ENCODE measurements around the gene DDC. TPM values are rescaled to one million over a fixed set of nuclear protein-coding genes. Genes with fewer than 3 reads are reported as not detected.

DDC gene
- polyA plus RNA-seq, 1 donor (not counting 4 experiments of a cell fraction or from before 2014, with no cell fraction given): not detected

GRCh38 chr7:50531928-50532327, 33.3 kb downstream of the DDC start:
- DNase-seq (ENCODE audit: low read depth, low spot score) (peak; percentile 36), FAIRE-seq (peak; percentile 52)
- Histone ChIP-seq H3K27me3 (ENCODE audit: control insufficient read depth, extremely low read depth, insufficient read depth, low read length) (no peaks in the 10 kb centered on the region), H3K36me3 (ENCODE audit: control insufficient read depth in 2 of 2, extremely low read depth in 1 of 2, insufficient read depth in 2 of 2, low read length in 2 of 2) (no peaks in the 10 kb centered on the region), H3K9me1 (ENCODE audit: control insufficient read depth, extremely low read depth, insufficient read depth, low read length) (peaks cover 3% of the 10 kb centered on the region), H3K4me1 (ENCODE audit: control insufficient read depth, extremely low read depth, insufficient read depth, low read length) (peaks cover 39% of the 10 kb centered on the region), H3K4me3 (ENCODE audit: control insufficient read depth in 2 of 3, extremely low read depth in 1 of 3, insufficient read depth in 2 of 3, low read depth in 1 of 3, low read length in 3 of 3) (peak overlapping the region in 1 of 3 experiments; percentile 11), H3K4me2 (ENCODE audit: control insufficient read depth, extremely low read depth, insufficient read depth, low read depth, low read length) (peak overlapping the region; percentile 64), H3K9me3 (ENCODE audit: control insufficient read depth, low read depth, low read length) (no peaks in the 10 kb centered on the region), H3K27ac (ENCODE audit: control insufficient read depth, insufficient read depth, low read length) (peak overlapping the region; percentile 88), H3K9ac (ENCODE audit: control insufficient read depth, extremely low read depth, insufficient read depth, low read length) (peak overlapping the region; percentile 71), H4K20me1 (ENCODE audit: control insufficient read depth, extremely low read depth, insufficient read depth, low read length) (no peaks in the 10 kb centered on the region), H3K79me2 (ENCODE audit: control insufficient read depth, insufficient read depth, low read length) (no peaks in the 10 kb centered on the region), H2AFZ (ENCODE audit: control insufficient read depth, low read length) (peak overlapping the region; percentile 84)
- TF ChIP-seq EZH2 (IDR thresholded peaks at IDR 0.05; ENCODE audit: low read length): no peak
- no peak for TF ChIP-seq CTCF (optimal IDR thresholded peaks at IDR 0.05 in 1 of 3, IDR thresholded peaks at IDR 0.05 in 1 of 3, conservative IDR thresholded peaks at IDR 0.05 in 1 of 3; ENCODE audit: extremely low read depth in 1 of 3, insufficient read depth in 2 of 3, low read length in 3 of 3)
- dilution Hi-C loops (cut with MboI; ENCODE audit: extremely low pct_ligation_motif_present, low sequenced_read_pairs): no loop called here

GRCh38 chr7:50531401-50531911, 33.7 kb downstream of the DDC start:
- Histone ChIP-seq H3K36me3 (ENCODE audit: control insufficient read depth in 2 of 2, extremely low read depth in 1 of 2, insufficient read depth in 2 of 2, low read length in 2 of 2) (no peaks in the 10 kb centered on the region), H3K4me1 (ENCODE audit: control insufficient read depth, extremely low read depth, insufficient read depth, low read length) (peaks cover 39% of the 10 kb centered on the region), H3K79me2 (ENCODE audit: control insufficient read depth, insufficient read depth, low read length) (no peaks in the 10 kb centered on the region), H2AFZ (ENCODE audit: control insufficient read depth, low read length) (peak overlapping the region; percentile 84), H3K9me3 (ENCODE audit: control insufficient read depth, low read depth, low read length) (no peaks in the 10 kb centered on the region), H3K9ac (ENCODE audit: control insufficient read depth, extremely low read depth, insufficient read depth, low read length) (peak overlapping the region; percentile 71), H3K4me3 (ENCODE audit: control insufficient read depth in 2 of 3, extremely low read depth in 1 of 3, insufficient read depth in 2 of 3, low read depth in 1 of 3, low read length in 3 of 3) (peak overlapping the region in 2 of 3 experiments; percentile 6 to 11), H3K9me1 (ENCODE audit: control insufficient read depth, extremely low read depth, insufficient read depth, low read length) (peaks cover 3% of the 10 kb centered on the region), H3K27me3 (ENCODE audit: control insufficient read depth, extremely low read depth, insufficient read depth, low read length) (no peaks in the 10 kb centered on the region), H4K20me1 (ENCODE audit: control insufficient read depth, extremely low read depth, insufficient read depth, low read length) (no peaks in the 10 kb centered on the region), H3K27ac (ENCODE audit: control insufficient read depth, insufficient read depth, low read length) (peak overlapping the region; percentile 88), H3K4me2 (ENCODE audit: control insufficient read depth, extremely low read depth, insufficient read depth, low read depth, low read length) (peak overlapping the region; percentile 64)
- TF ChIP-seq EZH2 (IDR thresholded peaks at IDR 0.05; ENCODE audit: low read length): no peak
- no peak for TF ChIP-seq CTCF (optimal IDR thresholded peaks at IDR 0.05 in 1 of 3, IDR thresholded peaks at IDR 0.05 in 1 of 3, conservative IDR thresholded peaks at IDR 0.05 in 1 of 3; ENCODE audit: extremely low read depth in 1 of 3, insufficient read depth in 2 of 3, low read length in 3 of 3)
- DNase-seq (ENCODE audit: low read depth, low spot score) (peak; percentile 95), FAIRE-seq (peak; percentile 90)
- dilution Hi-C loops (cut with MboI; ENCODE audit: extremely low pct_ligation_motif_present, low sequenced_read_pairs): no loop called here

All from keratinocyte (primary cell).